ENCODE data around the gene CLSTN2. TPM values are rescaled to one million over a fixed set of nuclear protein-coding genes. Genes with fewer than 3 reads are reported as not detected.

CLSTN2 gene
- total and polyA plus RNA-seq, 2 of the 13 experiments (the other 11 are each of a cell fraction or from before 2014, with no cell fraction given): not detected

GRCh38 chr3:139934613-139935015 is 371 bp upstream of the CLSTN2 start:
- no peak overlapping the region for H3K27ac ChIP-seq (ENCODE audit: extremely low read length, insufficient read depth, low read length)
- peak overlapping the region; percentile 49; the same call in 1 of the 2 replicates for H3K4me2 ChIP-seq (ENCODE audit: low read depth, low read length)
- H3K4me1 ChIP-seq (ENCODE audit: insufficient read depth, low read length): peaks cover 5% of the 10 kb centered on the region
- no peak for DNase-seq (ENCODE audit: low spot score)
- POLR2A ChIA-PET: no interaction called here
- intact Hi-C loops (cut with micrococcal nuclease; ENCODE audit: unreplicated experiment): no loop called here
- CTCF ChIA-PET (ENCODE audit: low intra/inter-chr PET ratio, low total read pairs): no interaction called here
- WGBS (ENCODE audit: low lambda C conversion rate): 44% methylated on average over 5 of the region's 25 CpGs
- no peak overlapping the region for H2AFZ ChIP-seq (ENCODE audit: low read length)
- H3K4me3 ChIP-seq (replicated peaks in 1 of 3; ENCODE audit: insufficient read depth in 1 of 3, low read depth in 2 of 3, low read length in 3 of 3): peak overlapping the region in 1 of 3 experiments; percentile 50; a peak in 1 of 6 replicates
- in situ Hi-C loops (cut with HindIII; ENCODE audit: extremely low pct_ligation_motif_present, low pct_unique_long_range_greater_than_20kb): no loop called here
- no peak for FAIRE-seq
- H3K79me2 ChIP-seq (ENCODE audit: insufficient read depth, low read length): no peaks in the 10 kb centered on the region
- no peaks in the 10 kb centered on the region for H3K9me3 ChIP-seq (ENCODE audit: low read length)
- H3K36me3 ChIP-seq (replicated peaks in 1 of 2; ENCODE audit: control insufficient read depth in 1 of 2, insufficient read depth in 2 of 2, low read length in 2 of 2): no peaks in the 10 kb centered on the region
- peaks cover 4 to 26% of the 10 kb centered on the region in 2 experiments for H3K27me3 ChIP-seq (ENCODE audit: control insufficient read depth in 1 of 2, insufficient read depth in 2 of 2, low read length in 2 of 2)
- ATAC-seq: peak; percentile 75
- no peaks in the 10 kb centered on the region for H4K20me1 ChIP-seq (ENCODE audit: insufficient read depth, low read length)
- TF ChIP-seq STAG1 (CRISPR knock-in tag; IDR thresholded peaks at IDR 0.05): peak; percentile 51
- TF ChIP-seq, protein P1, sequence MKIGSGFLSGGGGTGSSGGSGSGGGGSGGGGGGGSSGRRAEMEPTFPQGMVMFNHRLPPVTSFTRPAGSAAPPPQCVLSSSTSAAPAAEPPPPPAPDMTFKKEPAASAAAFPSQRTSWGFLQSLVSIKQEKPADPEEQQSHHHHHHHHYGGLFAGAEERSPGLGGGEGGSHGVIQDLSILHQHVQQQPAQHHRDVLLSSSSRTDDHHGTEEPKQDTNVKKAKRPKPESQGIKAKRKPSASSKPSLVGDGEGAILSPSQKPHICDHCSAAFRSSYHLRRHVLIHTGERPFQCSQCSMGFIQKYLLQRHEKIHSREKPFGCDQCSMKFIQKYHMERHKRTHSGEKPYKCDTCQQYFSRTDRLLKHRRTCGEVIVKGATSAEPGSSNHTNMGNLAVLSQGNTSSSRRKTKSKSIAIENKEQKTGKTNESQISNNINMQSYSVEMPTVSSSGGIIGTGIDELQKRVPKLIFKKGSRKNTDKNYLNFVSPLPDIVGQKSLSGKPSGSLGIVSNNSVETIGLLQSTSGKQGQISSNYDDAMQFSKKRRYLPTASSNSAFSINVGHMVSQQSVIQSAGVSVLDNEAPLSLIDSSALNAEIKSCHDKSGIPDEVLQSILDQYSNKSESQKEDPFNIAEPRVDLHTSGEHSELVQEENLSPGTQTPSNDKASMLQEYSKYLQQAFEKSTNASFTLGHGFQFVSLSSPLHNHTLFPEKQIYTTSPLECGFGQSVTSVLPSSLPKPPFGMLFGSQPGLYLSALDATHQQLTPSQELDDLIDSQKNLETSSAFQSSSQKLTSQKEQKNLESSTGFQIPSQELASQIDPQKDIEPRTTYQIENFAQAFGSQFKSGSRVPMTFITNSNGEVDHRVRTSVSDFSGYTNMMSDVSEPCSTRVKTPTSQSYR (CRISPR knock-in tag; IDR thresholded peaks at IDR 0.05; ENCODE audit: borderline replicate concordance): no peak
- TF ChIP-seq MTF2 (CRISPR knock-in tag; IDR thresholded peaks at IDR 0.05; ENCODE audit: borderline replicate concordance): peak; percentile 9; the same call in 1 of the 2 replicates
- TF ChIP-seq, protein P2, sequence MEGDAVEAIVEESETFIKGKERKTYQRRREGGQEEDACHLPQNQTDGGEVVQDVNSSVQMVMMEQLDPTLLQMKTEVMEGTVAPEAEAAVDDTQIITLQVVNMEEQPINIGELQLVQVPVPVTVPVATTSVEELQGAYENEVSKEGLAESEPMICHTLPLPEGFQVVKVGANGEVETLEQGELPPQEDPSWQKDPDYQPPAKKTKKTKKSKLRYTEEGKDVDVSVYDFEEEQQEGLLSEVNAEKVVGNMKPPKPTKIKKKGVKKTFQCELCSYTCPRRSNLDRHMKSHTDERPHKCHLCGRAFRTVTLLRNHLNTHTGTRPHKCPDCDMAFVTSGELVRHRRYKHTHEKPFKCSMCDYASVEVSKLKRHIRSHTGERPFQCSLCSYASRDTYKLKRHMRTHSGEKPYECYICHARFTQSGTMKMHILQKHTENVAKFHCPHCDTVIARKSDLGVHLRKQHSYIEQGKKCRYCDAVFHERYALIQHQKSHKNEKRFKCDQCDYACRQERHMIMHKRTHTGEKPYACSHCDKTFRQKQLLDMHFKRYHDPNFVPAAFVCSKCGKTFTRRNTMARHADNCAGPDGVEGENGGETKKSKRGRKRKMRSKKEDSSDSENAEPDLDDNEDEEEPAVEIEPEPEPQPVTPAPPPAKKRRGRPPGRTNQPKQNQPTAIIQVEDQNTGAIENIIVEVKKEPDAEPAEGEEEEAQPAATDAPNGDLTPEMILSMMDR (CRISPR knock-in tag; IDR thresholded peaks at IDR 0.05): peak; percentile 46
- TF ChIP-seq SIN3A (IDR thresholded peaks at IDR 0.05; ENCODE audit: borderline replicate concordance, low read depth, low read length): no peak
- TF ChIP-seq ZNF451 (CRISPR knock-in tag; IDR thresholded peaks at IDR 0.05): no peak
- no peak overlapping the region for H3K9ac ChIP-seq (ENCODE audit: insufficient read depth, low read depth, low read length)
- no TSS peak for BruUV-seq (replicated peaks)
